Inflammatory macrophage (primary cell): ENCODE measurements around the gene RNASEL.
"Not testable (repeated sequence)": the region's sequence is repeated elsewhere in the genome, so short reads cannot be mapped to it uniquely, and the experiment has no call there.

ENCODE experiments used
- DNase-seq, 2 donors: peaks; one replicate each; pipeline ENCODE4 v3.0.0-alpha.2; 2020 to 2022

The RNASEL gene

DNA sequence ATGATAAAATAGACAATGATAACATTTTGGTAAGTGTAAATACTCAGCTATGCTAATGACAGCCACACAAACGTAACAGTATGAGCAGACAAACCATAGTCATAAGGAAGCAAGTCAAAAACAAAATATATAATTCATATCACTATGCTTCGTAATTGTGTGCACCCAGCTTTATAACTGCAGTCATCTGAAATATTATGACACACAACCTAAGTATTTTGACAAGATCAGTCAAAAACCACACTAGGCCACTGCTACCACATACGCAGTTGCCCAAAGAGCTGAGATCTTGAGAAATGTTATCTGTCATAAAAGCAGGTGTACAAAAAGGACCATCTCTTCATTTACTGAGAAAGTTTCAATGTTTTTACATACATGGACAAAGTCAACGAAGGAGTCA is 26.0 kb downstream of the RNASEL start:
- no peak for DNase-seq

DNA sequence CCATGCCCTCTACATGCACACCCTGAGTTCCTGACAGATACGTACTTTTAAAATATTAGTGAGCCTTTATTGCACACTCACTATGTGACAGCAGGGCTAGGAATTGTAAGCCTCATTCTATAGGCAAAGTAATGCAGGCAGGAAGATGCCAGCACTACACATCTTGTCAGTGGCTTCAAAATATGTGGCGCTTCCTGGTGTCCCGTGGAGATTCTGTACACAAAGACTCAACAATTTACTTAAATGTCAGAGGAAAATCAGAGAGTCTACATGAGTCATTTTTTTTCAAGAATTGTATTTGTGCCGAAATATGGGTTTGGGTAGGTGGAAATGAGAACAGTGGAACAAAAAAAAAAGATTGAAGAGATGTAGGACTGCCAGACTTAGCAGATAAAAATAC is 27.6 kb downstream of the RNASEL start:
- no peak for DNase-seq

DNA sequence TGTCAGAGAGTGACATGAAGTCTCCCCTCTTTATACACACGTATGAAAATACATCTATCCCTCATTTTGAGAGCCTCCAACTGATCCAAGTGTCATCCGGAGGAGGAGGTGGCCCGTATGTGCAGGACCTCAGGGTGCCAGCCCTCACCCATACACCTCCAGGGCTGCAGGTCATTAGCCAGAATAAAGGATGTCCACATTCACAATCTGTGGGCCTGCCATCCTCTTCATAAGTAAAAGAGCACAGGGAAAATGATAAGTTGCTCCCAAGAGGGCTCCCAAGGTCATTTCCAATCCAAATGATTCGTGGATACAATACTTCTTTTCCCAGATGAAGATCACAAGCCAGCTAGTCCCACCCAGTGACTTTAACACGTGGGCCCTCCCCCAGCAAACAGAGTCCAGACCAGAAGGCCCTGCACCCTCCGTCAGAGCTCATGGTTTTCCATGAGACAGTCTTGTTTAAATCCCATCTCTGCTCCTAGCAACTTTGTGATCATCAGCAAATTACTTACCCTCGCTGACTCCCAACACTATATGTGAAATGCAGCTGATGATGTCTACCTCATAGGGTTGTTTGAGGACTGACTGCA is 28.6 kb downstream of the RNASEL start:
- no peak for DNase-seq

DNA sequence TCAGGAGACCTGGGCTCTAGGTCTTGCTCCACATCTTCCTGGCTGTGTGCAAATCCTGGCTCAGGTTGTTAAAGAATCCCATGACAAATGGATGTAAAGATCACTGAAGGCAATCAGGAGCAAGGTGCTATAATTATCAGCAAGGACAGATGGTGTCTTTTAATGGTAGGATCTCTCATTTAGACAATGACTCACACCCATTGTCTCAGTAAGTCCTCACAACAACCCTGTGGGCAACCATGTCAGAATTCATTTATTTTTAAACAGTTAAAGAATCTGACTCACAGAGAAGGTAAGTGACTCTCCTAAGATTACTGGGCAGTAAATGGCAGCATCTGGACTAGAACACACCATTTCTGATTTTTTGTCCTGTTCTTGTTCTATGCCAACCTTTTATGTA is 32.8 kb downstream of the RNASEL start:
- DNase-seq = no peak

DNA sequence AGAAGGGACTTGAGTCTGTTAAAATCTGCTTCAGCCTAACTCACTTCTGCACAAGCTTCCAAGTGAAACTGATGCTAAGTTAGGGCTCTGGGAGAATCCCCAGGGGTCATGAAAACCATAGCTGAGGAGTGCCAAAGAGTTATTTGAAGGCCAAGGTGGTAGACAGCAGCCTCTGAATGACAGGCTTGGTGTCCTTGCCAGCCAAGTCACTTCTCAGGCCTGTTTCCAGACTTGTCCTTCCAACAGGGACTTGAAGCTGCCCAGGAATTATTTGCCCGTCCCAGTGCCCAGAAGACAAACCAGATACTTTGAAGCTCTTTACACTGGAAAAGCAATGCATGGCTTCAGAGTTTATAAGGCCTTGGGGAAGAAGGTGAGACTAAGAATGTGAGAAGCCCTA is 33.6 kb downstream of the RNASEL start:
- DNase-seq = no peak

DNA sequence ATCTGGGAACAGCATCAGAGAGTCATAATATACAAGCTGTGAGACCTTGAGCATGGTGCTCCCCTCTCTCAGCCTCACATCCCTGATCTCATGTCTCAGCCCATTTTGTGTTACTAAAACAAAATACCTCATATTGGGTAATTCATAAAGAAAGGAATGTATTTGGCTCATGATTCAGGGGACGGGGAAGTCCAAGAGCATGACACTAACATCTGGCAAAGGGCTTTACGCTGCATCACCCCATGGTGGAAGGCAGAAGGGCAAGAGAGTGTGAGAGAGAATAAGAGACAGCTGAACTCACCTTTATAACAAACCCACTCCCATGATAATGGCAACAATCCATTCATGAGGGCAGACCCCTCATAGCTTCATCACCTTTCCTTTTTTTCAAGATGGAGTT is 36.5 kb downstream of the RNASEL start:
- DNase-seq = no peak

DNA sequence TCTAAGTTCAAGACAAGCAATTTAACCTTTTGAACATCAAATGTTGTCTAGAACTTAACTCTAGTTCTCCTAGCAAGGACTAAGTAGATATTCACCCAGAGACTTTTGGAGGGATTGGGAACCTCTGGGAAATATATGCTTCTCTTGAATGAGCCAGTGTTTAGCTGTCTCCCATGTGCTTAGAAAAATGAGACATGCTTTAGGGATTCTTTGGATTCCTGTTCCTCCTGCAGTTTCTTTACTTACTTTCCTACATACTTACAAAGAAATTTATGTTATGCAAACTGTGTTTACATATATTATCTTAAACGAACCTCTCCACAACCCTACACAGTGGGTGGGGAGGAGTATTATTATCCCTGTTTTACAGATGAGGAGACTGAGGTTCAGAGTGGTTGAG is 39.2 kb downstream of the RNASEL start:
- no peak for DNase-seq

DNA sequence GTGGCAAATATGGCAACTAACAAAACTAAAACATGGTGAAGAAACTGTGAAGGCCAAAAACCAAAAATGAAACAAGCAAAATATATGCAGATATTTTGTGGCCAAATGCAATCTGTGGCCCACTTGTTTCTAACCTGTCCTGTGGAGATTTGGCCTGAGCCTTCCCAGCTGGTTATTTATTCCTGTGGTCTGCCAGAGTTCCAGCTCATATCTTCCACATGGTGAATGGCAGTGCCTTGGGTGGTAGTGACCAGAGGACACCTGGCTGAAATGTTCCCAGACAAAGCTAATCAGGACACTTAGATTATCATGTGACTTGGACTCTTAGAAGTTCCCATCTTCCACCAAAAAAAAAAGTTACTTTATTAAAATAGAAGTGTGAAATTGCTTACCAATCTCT is 39.7 kb downstream of the RNASEL start:
- DNase-seq = no peak

DNA sequence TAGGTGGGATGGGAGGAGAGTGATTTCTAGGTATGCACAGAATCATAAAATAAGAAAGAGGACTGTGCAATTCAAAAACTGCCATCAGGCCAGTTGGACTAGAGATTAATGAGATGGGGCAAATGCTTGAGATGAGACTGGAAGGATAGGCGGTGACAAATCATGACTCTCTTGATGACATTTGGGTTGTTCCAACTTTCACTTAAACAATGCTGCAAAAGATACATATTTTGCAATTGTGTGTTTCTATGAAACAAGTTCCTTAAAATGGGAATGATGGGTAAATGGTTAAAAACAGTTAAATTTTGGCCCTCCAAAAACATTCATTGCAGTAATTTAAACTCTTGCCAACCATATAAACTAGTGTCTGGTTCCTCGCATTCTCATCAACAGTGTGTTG is 55.2 kb downstream of the RNASEL start:
- no peak for DNase-seq

DNA sequence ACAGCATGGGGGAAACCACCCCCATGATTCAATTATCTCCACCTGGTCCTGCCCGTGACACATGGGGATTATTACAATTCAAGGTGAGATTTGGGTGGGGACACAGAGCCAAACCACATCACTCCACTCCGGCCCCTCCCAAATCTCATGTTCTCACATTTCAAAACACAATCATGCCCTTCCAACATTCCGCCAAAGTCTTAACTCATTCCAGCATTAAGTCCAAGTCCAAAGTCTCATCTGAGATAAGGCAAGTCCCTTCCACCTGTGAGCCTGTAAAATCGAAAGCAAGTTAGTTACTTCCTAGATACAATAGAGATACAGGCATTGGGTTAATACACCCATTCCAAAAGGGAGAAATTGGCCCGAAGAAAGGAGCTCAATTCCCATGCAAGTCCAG is 60.9 kb downstream of the RNASEL start:
- DNase-seq = not testable (repeated sequence)

DNA sequence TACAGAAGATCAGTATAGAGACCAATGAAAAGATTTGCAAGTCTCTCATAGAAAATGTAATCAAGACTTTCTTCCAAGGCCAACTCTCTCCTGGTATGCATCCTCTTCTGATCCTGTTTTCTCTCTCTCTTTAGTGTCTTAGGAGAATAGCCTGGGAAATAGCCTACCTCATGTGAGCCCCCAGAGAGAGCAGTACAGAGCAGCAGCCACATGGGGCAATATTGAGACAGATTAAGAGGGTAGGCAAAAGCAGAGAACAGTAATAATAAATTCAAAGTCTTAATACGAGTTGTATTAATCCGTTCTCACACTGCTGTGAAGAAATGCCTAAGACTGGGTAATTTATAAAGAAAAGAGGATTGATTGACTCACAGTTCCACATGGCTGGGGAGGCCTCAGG is 61.4 kb downstream of the RNASEL start:
- no peak for DNase-seq

DNA sequence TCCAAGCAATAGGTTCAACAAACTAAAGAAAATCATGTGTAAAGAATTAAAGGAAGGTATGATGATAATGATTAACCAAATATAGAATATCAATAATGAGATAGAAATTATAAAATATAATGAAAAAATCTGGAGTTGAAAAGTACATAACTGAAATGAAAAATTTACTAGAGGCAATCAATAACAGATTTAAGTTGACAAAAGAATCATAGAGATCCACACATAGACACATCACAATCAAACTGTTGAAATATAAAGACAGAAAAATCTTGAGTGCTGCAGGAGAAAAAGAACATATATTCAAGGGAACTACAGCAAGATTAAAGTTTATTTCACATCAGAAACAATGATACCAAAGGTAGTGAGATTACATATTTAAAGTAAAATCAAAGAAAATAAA is 63.7 kb downstream of the RNASEL start:
- DNase-seq = no peak
